C1 segment of cervical spinal cord (tissue), 14 donors: ENCODE measurements around the gene ASIC3.

ENCODE experiments used
- DNase-seq, 14 donors: peaks; one replicate each; lab custom pipeline; 2025; lab: John Stamatoyannopoulos, UW

The ASIC3 gene

DNA sequence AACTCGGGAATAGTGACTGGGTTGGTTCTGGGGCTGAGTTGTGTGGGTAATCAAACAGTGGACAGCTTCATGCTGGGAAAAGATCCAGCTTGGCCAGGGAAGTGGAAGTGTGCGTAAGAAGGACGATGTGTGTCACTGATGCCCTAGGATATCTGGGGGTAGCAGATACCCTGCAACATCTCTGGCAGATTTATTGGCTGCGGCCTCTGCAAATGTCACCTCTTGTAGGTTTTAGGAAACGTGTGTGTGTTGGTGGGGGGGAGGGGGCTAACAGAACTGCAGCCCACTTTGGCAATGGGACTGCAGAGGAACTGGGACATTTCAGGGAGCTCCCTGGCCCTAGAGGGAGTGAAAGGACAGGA, 37.0 kb downstream of the ASIC3 start:
- no peak for DNase-seq

DNA sequence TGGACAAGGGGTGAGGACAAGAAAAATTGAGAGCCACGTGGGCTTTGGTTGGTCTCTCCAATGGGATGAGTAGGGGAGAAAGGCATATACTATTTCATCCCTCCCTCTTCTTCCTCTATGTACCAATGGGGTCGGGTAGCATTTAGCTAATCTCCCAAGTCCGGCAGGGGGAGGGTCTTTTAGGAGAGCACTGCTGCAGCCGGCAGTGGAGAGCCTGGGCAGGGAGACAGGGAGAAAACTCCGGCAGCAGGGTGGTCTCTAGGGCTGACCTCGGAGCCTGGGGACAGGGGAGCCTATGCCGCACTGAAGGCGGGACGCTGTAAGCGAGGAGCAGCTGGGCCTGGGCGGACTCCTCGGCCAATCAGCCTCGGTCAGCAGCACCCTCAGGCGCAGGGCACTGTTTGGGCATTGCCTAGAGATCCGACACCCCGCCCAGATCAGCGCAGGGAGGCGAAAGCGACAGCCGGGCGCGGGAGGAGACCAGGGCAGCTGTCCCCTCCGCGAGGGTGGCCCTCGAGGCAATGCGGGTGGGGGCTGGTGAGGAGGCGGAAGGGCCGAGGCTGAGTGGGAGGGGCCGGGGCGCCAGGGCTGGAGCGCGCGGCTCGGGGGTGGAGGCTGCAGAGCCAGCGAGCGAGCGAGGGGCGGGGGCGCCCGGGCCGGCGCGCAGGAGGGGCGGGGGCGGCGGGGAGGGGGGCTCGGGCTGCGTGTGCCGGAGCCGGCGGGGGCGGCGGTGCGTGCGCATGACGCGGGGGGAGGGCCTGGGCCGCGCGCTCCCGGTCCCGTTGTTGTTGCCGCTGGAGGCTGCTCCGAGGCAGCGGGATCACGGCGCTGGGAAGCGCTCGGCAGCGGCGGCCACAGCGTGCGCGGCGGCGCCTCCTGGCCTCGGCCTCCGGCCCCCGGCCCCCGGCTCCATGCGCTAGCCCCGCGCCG, 37.6 kb downstream of the ASIC3 start, which contains the start of gene AGAP3:
AGAP3 (plus strand) TSS at position 785 of the 930 bp plus-strand sequence. CDS start 267 bp downstream, outside the sequence.
- peak; percentile 23 to 95 (median 82) for DNase-seq

DNA sequence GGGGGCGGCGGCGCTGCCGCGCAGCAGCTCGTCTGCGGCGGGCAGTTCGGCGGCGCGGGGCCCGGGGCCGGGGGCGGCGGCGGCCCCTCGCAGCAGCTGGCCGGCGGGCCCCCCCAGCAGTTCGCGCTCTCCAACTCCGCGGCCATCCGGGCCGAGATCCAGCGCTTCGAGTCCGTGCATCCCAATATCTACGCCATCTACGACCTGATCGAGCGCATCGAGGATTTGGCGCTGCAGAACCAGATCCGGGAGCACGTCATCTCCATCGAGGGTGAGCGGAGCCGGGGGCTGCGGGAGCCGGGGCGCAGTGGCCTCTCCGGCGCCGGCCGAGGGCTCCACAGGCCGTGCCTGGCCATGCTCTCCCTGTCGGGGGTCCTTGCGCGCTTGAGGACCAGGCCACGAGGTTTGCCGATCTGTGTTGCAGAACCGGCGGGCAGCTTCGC, 38.5 kb downstream of the ASIC3 start:
- peak in 4 of 14 donors; percentile 42 to 76 (median 59) for DNase-seq

DNA sequence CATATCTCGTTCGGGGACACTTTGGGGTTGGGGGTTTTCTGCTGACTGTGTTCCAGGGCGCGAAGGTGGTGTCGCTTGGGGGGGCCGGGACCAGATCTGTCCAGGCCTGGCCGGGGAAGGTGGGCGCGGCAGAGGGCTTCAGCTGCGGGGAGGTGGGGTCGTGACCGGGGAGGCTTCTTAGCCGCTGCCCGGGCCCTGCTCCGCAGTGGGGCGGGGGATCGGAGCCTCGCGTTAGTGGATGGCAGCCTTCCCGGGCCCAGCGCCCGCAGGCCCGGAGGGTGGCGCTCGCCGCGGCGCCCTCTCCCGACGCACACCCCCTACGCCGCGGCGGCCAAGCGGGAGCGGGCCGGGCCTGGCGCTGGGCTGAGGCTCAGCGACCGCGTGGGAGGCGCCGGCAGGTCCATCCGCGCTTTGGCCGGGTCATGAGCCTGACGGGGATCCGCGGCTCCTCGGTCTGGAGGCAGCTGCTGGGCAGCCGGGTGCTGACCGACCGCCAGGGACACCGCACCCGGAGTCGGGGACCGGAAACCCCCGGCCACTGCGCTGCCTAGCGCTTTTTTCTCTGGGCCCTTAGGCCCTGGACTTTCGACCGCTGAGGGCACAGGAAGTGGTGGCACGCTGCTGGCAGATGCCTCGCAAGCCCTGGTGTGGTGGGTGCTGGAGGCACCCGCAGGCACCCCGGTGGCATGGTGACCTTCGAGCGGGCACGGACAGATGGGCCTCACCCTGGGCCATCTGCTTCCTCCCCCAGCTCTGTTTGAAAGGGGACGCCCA, 39.1 kb downstream of the ASIC3 start:
- DNase-seq = peak in 11 of 14 donors; percentile 41 to 76 (median 53)

DNA sequence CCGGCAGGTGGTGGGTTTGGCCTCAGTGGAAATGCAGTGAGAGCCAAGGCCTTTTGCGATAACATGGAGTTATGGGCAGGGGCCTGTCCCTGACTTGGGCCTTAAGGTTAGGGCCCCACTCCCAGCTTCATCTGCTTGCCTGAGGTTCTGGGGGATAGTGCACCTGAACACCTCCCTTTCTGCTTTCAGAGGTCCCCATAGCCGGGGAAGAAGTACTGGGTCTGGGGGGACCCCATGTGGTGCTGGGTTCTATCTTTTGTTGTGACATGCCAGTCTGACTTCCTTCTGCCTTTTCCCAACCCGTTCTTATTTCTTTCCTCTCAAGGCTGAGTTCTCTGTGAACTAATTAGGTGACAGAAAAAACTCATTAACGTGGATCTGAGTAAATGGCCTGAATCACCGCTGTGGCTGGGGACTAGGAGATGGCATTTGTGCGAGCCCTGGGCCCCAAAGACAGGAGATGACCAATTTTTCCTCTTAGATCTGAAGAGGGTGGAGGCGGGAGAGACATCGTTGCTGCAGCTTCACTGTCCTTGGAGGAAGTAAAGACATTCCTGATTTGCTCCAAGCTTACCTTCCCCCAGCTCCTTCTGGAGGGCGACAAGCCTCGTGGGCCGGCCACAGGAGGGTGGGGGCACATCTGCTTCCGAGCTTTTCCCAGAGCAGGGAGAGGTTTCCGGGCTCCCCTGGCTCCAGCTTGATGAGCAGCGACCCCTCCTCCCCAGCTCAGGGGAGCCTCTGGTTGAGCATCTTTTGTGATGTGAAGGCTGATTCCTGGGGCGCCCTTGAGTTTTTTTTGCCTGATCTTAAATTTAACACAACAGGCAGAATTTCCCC, 39.9 kb downstream of the ASIC3 start:
- peak in 2 of 14 donors; percentile 19 to 44 for DNase-seq

DNA sequence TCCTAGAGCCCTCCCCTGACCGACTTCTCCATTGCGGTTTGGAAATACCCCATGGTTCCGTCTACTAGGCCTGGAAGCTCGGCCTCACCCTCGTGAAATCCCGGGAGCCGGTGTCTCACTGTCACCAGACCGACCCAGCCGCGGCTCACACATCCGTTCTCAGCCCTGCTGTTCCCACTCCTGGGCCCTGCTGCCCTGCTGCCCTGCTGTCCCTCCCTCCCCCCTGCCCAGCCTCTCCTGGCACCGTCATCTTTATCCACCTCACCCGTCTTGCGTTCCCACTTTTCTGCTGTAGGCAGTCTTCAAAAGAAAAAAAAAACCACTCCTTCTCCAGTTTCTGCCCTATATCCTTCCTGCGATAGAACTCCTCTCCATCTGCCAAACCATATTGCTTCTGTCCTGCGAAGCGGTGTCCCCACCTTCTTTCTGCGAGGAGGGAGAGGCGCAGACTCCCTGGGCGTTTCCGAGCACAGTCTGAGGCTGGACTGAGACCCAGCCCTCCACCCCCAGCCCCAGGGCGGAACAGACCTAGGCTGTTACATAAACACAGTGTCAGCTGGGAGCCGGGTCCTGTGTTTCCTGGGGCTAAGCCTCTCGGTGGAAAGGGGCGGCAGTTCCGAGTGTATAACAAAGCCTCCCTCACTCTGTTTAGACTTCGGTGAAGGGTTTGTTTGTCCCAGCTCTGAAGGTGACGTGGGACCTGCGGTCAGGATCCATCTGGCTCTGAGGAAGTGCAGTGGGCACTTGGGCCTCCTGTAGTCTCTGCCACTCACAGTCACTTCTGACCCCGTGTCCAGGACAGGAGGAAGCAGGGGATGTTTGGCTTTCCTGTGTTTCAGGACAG, 40.7 kb downstream of the ASIC3 start:
- peak in 11 of 14 donors; percentile 21 to 69 (median 35) for DNase-seq

DNA sequence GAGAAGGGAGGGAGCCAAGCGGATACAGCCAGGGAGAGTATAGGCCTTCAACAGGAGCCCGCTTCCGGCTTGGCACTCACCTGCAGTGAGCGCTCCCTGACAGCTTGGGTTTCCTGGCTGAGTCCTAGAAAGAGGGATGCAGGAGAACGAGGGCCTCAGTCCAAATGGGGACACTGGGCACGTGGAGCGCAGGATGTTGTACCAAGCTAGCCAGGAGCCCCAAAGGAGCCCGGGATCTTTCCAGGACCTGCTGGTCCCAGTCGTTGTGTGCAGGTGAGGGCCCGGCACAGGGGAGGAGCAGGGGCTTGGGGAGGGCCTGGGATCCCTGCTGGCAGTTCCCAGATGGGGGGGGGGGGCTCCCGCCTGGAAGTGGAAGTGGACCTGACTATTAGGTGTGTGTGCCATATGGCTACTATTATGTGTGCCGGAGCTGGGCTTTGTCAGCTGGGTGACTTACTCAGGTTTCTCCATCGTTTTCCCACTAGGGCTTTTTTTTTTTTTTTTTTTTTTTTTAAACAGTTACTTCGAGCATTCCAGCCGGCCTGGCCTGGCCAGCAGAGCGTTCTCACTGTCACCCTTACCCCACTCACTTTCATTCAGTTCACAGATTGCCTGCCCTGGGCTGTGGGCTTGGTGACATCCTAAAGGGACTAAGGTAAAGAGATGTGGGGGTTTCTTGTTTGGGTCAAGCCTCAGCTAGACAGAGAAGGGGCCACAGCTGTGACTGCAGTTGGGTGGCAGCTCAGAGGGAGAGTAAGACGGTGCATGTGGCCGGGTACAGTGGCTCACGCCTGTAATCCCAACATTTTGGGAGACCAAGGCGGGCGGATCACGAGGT, 41.8 kb downstream of the ASIC3 start:
- peak in 3 of 14 donors; percentile 13 to 88 (median 19) for DNase-seq

DNA sequence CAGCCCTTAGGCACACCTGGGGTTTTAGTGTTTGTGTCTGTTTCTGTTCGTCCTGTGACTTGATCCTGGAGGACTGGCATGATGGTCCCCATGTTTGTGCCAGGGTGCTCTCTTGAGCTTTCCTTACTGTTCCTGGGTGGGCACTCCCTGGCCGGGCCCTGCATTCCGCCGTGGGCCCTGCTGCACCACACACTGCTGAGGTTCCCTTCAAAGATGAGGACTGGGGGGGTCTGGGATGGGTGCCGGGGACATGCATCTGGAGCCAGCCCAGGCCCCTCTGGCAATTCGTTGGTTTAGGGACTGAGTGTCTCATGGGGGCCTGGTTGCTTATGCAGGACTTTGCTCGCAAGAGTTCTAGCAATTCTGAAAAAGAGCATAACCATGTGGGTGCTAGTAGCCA, 42.7 kb downstream of the ASIC3 start:
- no peak for DNase-seq

DNA sequence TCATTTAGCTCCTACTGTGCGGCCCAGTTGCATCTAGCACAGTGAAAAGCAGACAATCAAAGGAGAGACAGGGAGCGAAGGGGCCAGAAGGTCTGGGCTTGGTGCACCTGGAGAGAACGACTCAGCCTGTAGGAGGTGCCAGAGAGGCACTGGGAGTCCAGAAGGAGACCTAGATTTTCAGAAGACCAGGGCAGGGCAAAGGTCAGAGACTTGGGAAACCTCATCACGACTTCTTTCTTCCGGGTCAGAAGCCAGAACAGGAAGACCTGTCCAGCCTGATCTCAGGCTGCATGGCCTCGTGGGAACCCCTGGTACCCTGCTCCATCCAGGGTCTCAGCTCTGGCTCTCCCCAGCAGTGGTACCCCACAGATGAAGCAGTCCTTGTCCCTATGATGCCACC, 43.1 kb downstream of the ASIC3 start:
- no peak for DNase-seq

DNA sequence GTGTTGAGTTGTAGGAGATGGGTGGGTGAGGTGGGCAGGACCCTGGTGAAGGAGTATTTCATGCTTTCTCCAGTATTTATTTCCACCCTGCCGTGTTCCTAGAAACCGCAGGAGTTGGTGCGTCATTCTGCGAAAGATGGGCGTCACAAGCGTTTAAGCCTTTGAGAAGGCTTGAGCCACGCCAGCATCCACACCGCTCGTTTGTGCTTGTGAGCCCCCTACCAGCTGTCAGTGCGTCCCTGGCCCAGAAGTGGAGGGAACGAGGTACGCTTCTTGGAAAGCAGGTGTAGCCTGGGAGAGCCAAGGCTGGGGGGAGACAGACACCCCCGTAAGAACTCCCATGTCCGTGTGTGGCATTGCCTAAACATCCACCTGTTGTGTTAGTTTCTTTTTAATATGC, 43.7 kb downstream of the ASIC3 start:
- DNase-seq = no peak

DNA sequence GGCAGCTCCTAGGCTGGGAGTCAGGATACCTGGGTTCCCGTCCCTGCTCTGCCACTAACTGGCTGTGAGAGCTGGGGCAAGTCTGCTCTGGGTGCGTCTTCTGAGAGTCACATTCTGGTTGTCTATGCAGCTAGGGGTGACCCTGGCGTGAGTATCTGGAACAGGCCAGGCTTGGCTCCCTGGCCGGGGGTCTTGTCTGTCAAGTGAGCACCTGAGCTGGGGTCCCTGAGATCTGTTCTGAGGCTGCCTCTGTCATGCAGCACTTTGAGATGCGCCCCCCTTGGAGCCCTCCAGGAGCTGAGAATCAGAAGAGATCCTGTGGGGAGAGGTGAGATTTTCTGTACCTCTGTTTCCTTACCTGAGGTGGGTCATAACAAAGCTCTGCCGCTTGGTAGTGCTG, 45.4 kb downstream of the ASIC3 start:
- no peak for DNase-seq

DNA sequence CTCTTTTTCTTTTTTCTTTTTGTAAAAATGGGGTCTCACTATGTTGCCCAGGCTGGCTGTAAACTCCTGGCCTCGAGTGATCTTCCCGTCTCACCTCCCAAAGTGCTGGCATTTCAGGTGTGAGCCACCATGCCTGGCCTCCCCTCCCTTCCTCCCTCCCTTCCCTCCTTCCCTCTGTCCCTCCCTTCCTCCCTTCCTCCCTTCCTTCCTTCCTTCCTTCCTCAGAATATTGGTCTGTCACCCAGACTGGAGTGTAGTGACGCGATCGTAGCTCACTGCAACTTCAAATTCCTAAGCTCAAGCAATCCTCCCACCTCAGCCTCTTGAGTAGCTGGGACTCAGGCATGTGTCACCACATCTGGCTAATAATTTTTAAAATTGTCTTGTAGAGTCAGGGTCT, 46.3 kb downstream of the ASIC3 start:
- no peak for DNase-seq

DNA sequence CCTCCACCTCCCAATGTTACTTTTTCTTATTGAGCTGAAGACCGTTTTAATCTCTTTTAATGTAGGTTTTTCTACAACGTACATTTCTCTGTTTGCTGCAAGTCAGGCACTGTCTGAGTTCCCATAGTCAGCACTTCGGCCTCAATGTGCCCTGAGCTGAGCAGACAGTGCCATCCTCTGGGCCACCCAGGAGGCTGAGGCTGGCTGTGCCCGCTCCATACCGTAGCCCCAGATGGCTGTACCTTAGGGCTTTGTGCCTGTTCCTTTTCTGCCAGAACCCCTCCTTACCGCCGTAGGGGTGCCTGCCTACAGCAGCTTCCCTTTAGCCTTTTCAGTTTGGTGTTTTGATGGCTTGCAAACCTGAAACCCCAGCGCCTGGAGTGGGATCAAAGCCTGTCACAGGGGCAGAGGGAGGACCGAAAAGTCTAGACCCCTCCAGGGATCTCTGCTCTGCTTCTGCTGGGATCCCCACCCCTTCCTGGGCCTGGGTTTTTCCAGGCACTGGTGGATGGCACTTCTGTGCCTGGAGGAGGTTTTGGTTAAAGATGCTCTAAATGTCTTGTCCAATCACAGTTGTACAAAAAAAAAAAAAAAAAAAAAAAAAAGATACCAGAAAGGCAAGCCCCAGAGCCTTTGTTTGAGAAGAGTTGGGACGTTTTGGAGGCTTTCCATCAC, 46.9 kb downstream of the ASIC3 start:
- DNase-seq = no peak

DNA sequence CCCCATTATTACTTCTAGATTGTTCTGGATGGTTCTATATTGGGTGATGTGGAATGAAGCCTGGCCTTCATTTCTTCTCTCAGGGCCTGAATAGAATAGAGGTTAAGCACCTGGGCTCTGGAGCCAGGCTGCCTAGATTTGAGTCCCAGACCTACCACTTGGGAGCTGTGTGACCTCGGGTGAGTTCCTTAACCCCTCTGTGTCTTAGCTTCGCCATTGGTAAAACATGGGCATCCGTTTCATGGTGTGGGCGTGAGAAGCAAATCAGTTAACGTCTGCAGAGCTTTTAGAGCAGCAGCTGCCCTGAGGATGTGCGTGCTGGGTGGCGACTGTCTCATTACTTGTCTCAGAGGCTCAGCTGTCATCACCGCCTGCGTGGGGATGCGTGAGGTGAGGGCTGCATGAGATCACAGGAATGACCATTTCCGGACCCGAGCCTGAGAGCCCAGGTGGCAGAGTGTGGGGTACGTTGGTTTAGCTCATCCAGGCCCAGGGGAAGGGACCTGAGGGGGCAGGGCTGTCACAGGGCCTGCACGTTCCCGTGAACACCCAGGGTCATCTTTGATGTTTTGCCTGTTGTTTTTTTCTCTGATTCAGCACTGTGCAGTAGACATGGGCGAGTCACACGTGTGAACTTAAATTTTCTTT, 47.6 kb downstream of the ASIC3 start:
- DNase-seq = no peak

DNA sequence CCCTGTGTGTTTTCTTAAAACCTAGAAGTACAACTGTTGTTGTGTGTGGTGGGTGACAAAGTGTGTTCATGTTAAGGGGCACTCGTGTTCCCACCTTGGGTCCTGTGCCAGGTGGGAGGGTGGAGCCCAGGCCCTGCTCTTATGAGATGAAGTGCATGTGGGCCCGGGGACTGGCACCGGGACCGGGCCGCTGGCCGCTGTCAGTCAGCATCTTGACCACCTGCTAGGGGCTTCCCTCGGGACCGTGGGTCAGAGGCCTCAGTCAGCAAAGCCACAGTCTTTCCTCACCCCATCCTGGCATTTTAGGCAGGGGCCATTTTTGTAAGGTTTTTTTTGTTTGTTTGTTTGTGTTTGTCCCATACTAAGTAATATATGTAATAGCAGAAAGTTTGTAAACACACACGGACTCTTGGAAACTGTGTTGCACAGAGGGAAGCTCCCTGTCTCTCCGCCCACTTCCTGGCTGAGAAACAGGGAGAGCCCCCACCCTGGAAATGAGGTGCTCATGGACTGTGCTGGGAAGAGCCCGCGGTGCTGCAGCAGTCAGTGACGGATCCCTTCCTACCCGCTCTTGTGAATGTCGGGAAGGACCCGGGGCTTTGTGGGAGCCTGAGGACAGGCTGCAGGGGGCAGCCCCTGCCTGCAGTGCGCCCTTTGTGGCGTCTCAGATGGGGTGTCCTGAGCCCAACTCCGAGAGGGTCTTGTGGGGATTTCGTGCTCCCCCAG, 51.3 kb downstream of the ASIC3 start:
- no peak for DNase-seq

DNA sequence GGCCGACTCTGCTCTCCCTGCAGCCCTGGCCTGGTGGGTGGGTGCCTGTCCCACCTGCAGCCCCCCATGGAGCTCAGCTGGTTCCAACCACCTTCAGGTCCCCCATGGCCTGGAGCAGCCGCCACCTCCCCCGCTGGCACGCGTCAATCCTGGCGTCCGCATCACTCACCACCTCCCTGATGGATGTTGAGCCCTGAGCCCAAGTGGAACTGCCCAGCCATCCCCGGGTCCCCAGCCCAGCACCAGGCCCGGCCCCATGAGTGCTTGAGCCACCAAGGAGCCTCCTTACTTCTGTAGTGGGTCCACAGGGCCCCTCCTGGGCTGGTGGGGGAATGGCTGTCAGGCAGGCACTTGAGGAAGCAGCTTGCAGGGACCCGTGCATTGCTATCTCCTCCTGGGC, 52.6 kb downstream of the ASIC3 start:
- DNase-seq = no peak

DNA sequence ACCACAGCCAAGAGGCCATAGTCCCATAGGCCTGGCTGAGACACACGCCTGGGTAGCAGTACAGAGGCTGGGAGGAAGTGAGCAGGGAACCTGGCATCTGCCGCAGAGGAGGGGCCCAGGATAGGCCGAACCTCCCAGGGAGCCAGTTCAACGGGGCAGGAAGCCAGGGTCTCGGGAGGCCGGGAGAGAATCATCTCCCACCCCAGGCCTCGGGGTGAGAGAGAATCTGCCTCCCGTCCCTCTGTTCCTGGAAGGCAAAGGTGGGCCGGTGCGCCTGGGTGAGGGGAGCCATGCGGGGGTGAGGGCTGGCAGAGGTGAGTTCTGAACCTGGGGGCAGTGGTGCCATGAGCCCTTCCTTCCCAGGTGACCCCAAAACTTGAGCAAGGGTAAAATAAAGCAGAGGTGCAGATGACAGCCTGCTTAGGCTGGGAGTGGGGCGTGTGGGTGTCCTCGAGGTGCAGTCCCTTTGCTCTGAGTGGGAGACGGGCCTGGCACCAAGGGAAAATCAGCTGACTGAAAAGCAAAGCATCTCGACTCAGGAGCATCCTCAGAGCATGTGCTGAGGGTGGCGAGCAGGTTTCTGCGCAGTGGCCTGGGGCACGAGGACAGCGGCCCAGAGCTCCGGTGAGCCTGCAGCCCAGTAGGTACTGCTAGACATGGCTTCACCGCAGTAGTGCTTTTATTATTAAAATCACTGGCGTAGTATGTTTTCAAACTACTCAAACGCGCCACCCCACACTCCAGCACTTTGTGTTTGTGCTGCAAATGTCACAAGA, 53.5 kb downstream of the ASIC3 start:
- DNase-seq = no peak
